Suprapubic skin (tissue), 4 donors: ENCODE results near the gene PDCD7.

Source experiments
- CTCF ChIP-seq, 2 donors: fragments of 200-600 bp in 1 of 2; fragments of 450-650 bp in 1 of 2; sonication (generic) in 1 of 2; IDR thresholded peaks; one replicate each; pipeline ENCODE4 v1.5.1; 2016 to 2019; ENCODE audit warnings: antibody characterized with exemption in 2 of 2, mild to moderate bottlenecking in 1 of 2, moderate library complexity in 1 of 2
- EP300 ChIP-seq: sonication (generic); formaldehyde crosslinking; IDR thresholded peaks from one replicate; pipeline ENCODE4 v1.6.1; 2017; ENCODE audit warnings: antibody characterized with exemption
- POLR2A ChIP-seq, 2 donors: fragments of 450-650 bp; IDR thresholded peaks; one replicate each; pipeline ENCODE4 v1.6.1; 2017; ENCODE audit warnings: antibody characterized with exemption in 2 of 2, mild to moderate bottlenecking in 2 of 2, moderate library complexity in 2 of 2
- POLR2AphosphoS5 ChIP-seq, 3 donors: sonication (generic); formaldehyde crosslinking; IDR thresholded peaks; one replicate each; pipeline ENCODE4 v1.6.1; 2017; ENCODE audit warnings: antibody characterized with exemption in 3 of 3

GRCh38 chr15:65081758-65082157, 51.9 kb downstream of the PDCD7 start:
- TF ChIP-seq CTCF (IDR thresholded peaks at IDR 0.05) (no peak), POLR2A (IDR thresholded peaks at IDR 0.05) (no peak), POLR2AphosphoS5 (IDR thresholded peaks at IDR 0.05) (no peak), EP300 (no peak)
